ENCODE measurements around the gene NAALADL2.

NAALADL2 gene

DNA sequence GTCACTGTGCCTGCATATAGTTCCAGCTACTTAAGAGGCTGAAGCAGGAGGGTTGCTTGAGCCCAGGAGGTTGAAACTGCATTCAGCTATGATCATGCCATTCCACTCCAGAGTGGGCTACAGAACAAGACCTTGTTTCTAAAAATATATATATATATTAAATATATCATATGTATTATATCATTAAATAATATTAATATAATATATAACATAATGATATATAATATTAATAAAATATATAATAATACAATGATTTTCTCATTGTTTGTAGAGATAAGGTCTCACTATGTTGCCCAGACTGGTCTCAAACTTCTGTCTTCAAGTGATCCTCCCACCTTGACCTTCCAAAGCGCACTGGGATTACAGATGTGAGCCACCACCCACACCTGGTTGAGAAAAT is 101.8 kb downstream of the NAALADL2 start:
- no peaks in the 10 kb centered on the region for H3K4me1 ChIP-seq (ENCODE audit: control extremely low read depth in 1 of 4, control insufficient read depth in 4 of 4, insufficient read depth in 4 of 4, low read length in 3 of 4)
- WGBS (ENCODE audit: insufficient coverage), result no CpG with 5 or more reads among the region's 1 CpG
- H3K9me3 ChIP-seq (ENCODE audit: control extremely low read depth in 1 of 5, control insufficient read depth in 4 of 5, insufficient read depth in 2 of 5, low read depth in 1 of 5, low read length in 4 of 5), result no peaks in the 10 kb centered on the region
- H3K4me3 ChIP-seq (ENCODE audit: control insufficient read depth in 1 of 7, extremely low read depth in 1 of 7, insufficient read depth in 4 of 7, low read depth in 2 of 7, low read length in 6 of 7), result no peak overlapping the region
- ChIA-PET CTCF (no interaction called here), POLR2A (no interaction called here)
- no peaks in the 10 kb centered on the region for H3K27me3 ChIP-seq (replicated peaks in 2 of 5; ENCODE audit: control insufficient read depth in 4 of 5, insufficient read depth in 5 of 5, low read length in 4 of 5)
- no peak overlapping the region for H3K27ac ChIP-seq (ENCODE audit: insufficient read depth in 1 of 2, low read depth in 1 of 2, low read length in 2 of 2, poor library complexity in 1 of 2, severe bottlenecking in 2 of 2)
- H3K36me3 ChIP-seq (ENCODE audit: control insufficient read depth in 4 of 4, insufficient read depth in 4 of 4, low read length in 3 of 4), result no peaks in the 10 kb centered on the region
- DNase-seq, result no peak

DNA sequence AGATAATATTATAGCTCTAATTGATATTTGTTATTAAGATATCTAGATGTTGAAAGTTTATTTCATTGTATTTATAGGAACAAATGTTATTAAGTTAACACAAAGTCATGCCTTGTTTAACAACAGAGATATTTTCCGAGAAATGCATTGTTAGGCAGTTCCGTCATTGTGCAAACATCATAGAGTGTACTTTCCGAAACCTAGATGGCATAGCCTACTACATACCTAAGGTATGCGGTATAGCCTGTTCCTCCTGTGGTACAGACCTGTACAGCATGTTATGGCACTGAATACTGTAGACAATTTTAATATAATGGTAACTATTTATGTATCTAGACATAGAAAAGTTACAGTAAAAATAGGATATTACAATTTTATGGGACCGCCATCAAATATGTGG is 114.3 kb downstream of the NAALADL2 start:
- Histone ChIP-seq H3K36me3 (ENCODE audit: control insufficient read depth in 4 of 4, insufficient read depth in 4 of 4, low read length in 3 of 4) (no peaks in the 10 kb centered on the region), H3K4me3 (ENCODE audit: control insufficient read depth in 1 of 7, extremely low read depth in 1 of 7, insufficient read depth in 4 of 7, low read depth in 2 of 7, low read length in 6 of 7) (no peak overlapping the region), H3K27me3 (replicated peaks in 2 of 5; ENCODE audit: control insufficient read depth in 4 of 5, insufficient read depth in 5 of 5, low read length in 4 of 5) (no peaks in the 10 kb centered on the region), H3K9me3 (ENCODE audit: control extremely low read depth in 1 of 5, control insufficient read depth in 4 of 5, insufficient read depth in 2 of 5, low read depth in 1 of 5, low read length in 4 of 5) (peaks cover 0 to 2% (median 0%) of the 10 kb centered on the region in 5 experiments), H3K4me1 (ENCODE audit: control extremely low read depth in 1 of 4, control insufficient read depth in 4 of 4, insufficient read depth in 4 of 4, low read length in 3 of 4) (no peaks in the 10 kb centered on the region), H3K27ac (ENCODE audit: insufficient read depth in 1 of 2, low read depth in 1 of 2, low read length in 2 of 2, poor library complexity in 1 of 2, severe bottlenecking in 2 of 2) (no peak overlapping the region)
- no peak for DNase-seq
- WGBS (ENCODE audit: insufficient coverage), result 93% methylated on average over 3 of the region's 5 CpGs
- POLR2A ChIA-PET, result no interaction called here
- CTCF ChIA-PET, result no interaction called here

DNA sequence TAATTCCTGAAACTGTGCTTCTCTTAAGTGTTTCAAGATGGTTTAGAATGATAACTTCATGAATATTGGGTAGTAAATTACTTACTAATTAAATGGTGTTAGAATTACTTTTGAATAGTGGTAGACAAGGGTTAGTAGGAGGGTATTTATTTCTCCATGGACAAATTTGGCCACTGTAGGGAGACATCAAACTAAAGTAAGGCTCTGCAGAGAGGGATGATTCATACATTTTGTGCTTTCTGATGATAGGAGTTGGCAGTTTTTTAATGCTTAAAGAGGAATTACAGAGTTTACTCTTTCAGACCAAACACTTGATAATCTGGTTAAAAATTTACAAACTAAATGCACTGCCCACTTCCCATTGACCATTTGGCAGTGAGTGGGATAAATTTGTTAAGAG is 127.6 kb downstream of the NAALADL2 start:
- Histone ChIP-seq H3K27ac (ENCODE audit: insufficient read depth in 1 of 2, low read depth in 1 of 2, low read length in 2 of 2, poor library complexity in 1 of 2, severe bottlenecking in 2 of 2) (no peak overlapping the region), H3K36me3 (ENCODE audit: control insufficient read depth in 4 of 4, insufficient read depth in 4 of 4, low read length in 3 of 4) (no peaks in the 10 kb centered on the region), H3K4me1 (ENCODE audit: control extremely low read depth in 1 of 4, control insufficient read depth in 4 of 4, insufficient read depth in 4 of 4, low read length in 3 of 4) (no peaks in the 10 kb centered on the region), H3K27me3 (replicated peaks in 2 of 5; ENCODE audit: control insufficient read depth in 4 of 5, insufficient read depth in 5 of 5, low read length in 4 of 5) (no peaks in the 10 kb centered on the region), H3K4me3 (ENCODE audit: control insufficient read depth in 1 of 7, extremely low read depth in 1 of 7, insufficient read depth in 4 of 7, low read depth in 2 of 7, low read length in 6 of 7) (no peak overlapping the region), H3K9me3 (ENCODE audit: control extremely low read depth in 1 of 5, control insufficient read depth in 4 of 5, insufficient read depth in 2 of 5, low read depth in 1 of 5, low read length in 4 of 5) (no peaks in the 10 kb centered on the region)
- ChIA-PET POLR2A (no interaction called here), CTCF (no interaction called here)
- DNase-seq, result no peak

DNA sequence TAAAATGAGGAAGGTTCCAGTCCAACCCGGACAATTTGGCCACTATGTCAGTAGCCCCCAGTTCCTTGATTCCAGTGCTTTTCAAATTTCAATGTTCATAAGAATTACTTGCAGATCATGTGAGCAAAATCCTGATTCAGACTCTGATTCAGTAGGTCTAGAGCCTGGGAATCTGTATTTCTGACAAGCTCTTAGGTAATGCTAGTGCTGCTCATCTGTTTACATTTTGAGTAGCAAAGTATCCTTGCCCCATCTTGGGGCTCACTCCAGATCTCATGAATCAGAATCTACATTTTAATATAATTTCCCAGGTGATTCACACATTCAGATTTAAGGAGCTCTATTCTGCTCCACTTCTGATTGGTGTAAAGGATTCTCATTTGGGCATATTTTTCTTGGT is 142.0 kb downstream of the NAALADL2 start:
- Histone ChIP-seq H3K36me3 (ENCODE audit: control insufficient read depth in 4 of 4, insufficient read depth in 4 of 4, low read length in 3 of 4) (no peaks in the 10 kb centered on the region), H3K27me3 (replicated peaks in 2 of 5; ENCODE audit: control insufficient read depth in 4 of 5, insufficient read depth in 5 of 5, low read length in 4 of 5) (no peaks in the 10 kb centered on the region), H3K4me1 (ENCODE audit: control extremely low read depth in 1 of 4, control insufficient read depth in 4 of 4, insufficient read depth in 4 of 4, low read length in 3 of 4) (no peaks in the 10 kb centered on the region), H3K27ac (ENCODE audit: insufficient read depth in 1 of 2, low read depth in 1 of 2, low read length in 2 of 2, poor library complexity in 1 of 2, severe bottlenecking in 2 of 2) (no peak overlapping the region), H3K9me3 (ENCODE audit: control extremely low read depth in 1 of 5, control insufficient read depth in 4 of 5, insufficient read depth in 2 of 5, low read depth in 1 of 5, low read length in 4 of 5) (no peaks in the 10 kb centered on the region), H3K4me3 (ENCODE audit: control insufficient read depth in 1 of 7, extremely low read depth in 1 of 7, insufficient read depth in 4 of 7, low read depth in 2 of 7, low read length in 6 of 7) (no peak overlapping the region)
- no peak for DNase-seq
- POLR2A ChIA-PET, result no interaction called here
- 100% methylated on average over 1 of the region's 1 CpG for WGBS (ENCODE audit: insufficient coverage)
- CTCF ChIA-PET, result no interaction called here

DNA sequence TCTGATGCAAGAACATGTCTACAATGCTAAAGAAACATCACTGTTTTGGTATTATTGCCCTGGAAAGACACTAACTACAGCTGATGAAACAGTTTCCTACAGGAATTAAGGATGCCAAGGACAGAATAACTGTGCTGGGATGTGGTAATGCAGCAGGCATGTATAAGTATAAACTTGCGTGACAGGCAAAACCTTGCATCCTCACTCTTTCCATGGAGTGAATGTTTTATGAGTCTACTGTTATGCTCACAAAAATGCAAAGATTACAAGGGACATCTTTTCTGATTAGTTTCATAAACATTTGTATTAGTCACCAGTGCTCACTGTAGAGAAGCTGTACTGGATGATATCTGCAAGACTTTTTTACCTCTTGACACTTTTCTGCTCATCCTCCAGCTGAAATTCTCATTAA is 143.6 kb downstream of the NAALADL2 start:
- DNase-seq, result no peak
- H3K9me3 ChIP-seq (ENCODE audit: control extremely low read depth in 1 of 5, control insufficient read depth in 4 of 5, insufficient read depth in 2 of 5, low read depth in 1 of 5, low read length in 4 of 5), result no peaks in the 10 kb centered on the region
- WGBS (ENCODE audit: insufficient coverage), result no CpG with 5 or more reads among the region's 1 CpG
- H3K27ac ChIP-seq (ENCODE audit: insufficient read depth in 1 of 2, low read depth in 1 of 2, low read length in 2 of 2, poor library complexity in 1 of 2, severe bottlenecking in 2 of 2), result no peak overlapping the region
- H3K4me1 ChIP-seq (ENCODE audit: control extremely low read depth in 1 of 4, control insufficient read depth in 4 of 4, insufficient read depth in 4 of 4, low read length in 3 of 4), result no peaks in the 10 kb centered on the region
- H3K36me3 ChIP-seq (ENCODE audit: control insufficient read depth in 4 of 4, insufficient read depth in 4 of 4, low read length in 3 of 4), result no peaks in the 10 kb centered on the region
- ChIA-PET CTCF (no interaction called here), POLR2A (no interaction called here)
- no peak overlapping the region for H3K4me3 ChIP-seq (ENCODE audit: control insufficient read depth in 1 of 7, extremely low read depth in 1 of 7, insufficient read depth in 4 of 7, low read depth in 2 of 7, low read length in 6 of 7)
- H3K27me3 ChIP-seq (replicated peaks in 2 of 5; ENCODE audit: control insufficient read depth in 4 of 5, insufficient read depth in 5 of 5, low read length in 4 of 5), result no peaks in the 10 kb centered on the region

DNA sequence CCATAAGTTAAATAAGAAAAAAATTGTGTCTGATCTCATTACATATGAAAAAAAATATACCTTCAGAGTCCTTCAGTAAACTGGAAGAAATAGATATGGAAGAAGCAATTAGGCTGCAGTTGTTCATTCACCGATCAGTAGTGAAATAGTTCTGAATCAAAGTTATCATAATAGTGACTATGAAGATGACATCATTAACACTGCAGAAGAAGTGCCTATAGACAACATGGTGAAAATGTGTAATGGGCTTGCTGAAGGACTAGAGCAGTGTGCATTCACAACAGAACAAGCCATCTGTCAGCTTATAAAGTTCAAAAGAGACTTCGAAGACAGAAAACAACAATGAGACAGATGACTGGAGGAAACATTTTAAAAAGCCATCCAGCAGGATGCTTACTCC is 144.5 kb downstream of the NAALADL2 start:
- ChIA-PET CTCF (no interaction called here), POLR2A (no interaction called here)
- H3K4me3 ChIP-seq (ENCODE audit: control insufficient read depth in 1 of 7, extremely low read depth in 1 of 7, insufficient read depth in 4 of 7, low read depth in 2 of 7, low read length in 6 of 7), result no peak overlapping the region
- H3K27ac ChIP-seq (ENCODE audit: insufficient read depth in 1 of 2, low read depth in 1 of 2, low read length in 2 of 2, poor library complexity in 1 of 2, severe bottlenecking in 2 of 2), result no peak overlapping the region
- no peaks in the 10 kb centered on the region for H3K4me1 ChIP-seq (ENCODE audit: control extremely low read depth in 1 of 4, control insufficient read depth in 4 of 4, insufficient read depth in 4 of 4, low read length in 3 of 4)
- no peak for DNase-seq
- H3K9me3 ChIP-seq (ENCODE audit: control extremely low read depth in 1 of 5, control insufficient read depth in 4 of 5, insufficient read depth in 2 of 5, low read depth in 1 of 5, low read length in 4 of 5), result no peaks in the 10 kb centered on the region
- WGBS (ENCODE audit: insufficient coverage), result 100% methylated on average over 1 of the region's 2 CpGs
- no peaks in the 10 kb centered on the region for H3K27me3 ChIP-seq (replicated peaks in 2 of 5; ENCODE audit: control insufficient read depth in 4 of 5, insufficient read depth in 5 of 5, low read length in 4 of 5)
- no peaks in the 10 kb centered on the region for H3K36me3 ChIP-seq (ENCODE audit: control insufficient read depth in 4 of 4, insufficient read depth in 4 of 4, low read length in 3 of 4)

DNA sequence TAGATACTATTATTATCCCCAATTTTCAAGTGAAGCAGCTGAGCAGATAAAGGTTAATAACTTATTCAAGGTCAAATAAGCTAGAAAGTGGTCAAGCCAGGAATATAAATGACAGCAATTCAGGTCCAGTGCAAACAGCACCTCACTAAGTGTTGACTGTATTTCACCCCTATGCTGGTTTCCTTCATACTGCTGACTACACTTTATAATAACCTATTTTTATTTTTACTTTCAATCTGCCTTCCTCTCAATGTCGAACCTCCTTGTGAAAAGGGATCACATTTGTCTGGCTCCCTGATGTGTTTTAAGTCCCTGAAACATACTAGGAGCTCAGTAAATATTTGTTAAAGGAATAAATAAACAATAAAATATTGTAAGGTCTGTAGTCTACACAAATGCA is 146.1 kb downstream of the NAALADL2 start:
- Histone ChIP-seq H3K9me3 (ENCODE audit: control extremely low read depth in 1 of 5, control insufficient read depth in 4 of 5, insufficient read depth in 2 of 5, low read depth in 1 of 5, low read length in 4 of 5) (no peaks in the 10 kb centered on the region), H3K27me3 (replicated peaks in 2 of 5; ENCODE audit: control insufficient read depth in 4 of 5, insufficient read depth in 5 of 5, low read length in 4 of 5) (no peaks in the 10 kb centered on the region), H3K36me3 (ENCODE audit: control insufficient read depth in 4 of 4, insufficient read depth in 4 of 4, low read length in 3 of 4) (no peaks in the 10 kb centered on the region), H3K4me3 (ENCODE audit: control insufficient read depth in 1 of 7, extremely low read depth in 1 of 7, insufficient read depth in 4 of 7, low read depth in 2 of 7, low read length in 6 of 7) (no peak overlapping the region), H3K27ac (ENCODE audit: insufficient read depth in 1 of 2, low read depth in 1 of 2, low read length in 2 of 2, poor library complexity in 1 of 2, severe bottlenecking in 2 of 2) (no peak overlapping the region), H3K4me1 (ENCODE audit: control extremely low read depth in 1 of 4, control insufficient read depth in 4 of 4, insufficient read depth in 4 of 4, low read length in 3 of 4) (no peaks in the 10 kb centered on the region)
- WGBS (ENCODE audit: insufficient coverage), result no CpG with 5 or more reads among the region's 1 CpG
- no peak for DNase-seq
- ChIA-PET CTCF (no interaction called here), POLR2A (no interaction called here)

DNA sequence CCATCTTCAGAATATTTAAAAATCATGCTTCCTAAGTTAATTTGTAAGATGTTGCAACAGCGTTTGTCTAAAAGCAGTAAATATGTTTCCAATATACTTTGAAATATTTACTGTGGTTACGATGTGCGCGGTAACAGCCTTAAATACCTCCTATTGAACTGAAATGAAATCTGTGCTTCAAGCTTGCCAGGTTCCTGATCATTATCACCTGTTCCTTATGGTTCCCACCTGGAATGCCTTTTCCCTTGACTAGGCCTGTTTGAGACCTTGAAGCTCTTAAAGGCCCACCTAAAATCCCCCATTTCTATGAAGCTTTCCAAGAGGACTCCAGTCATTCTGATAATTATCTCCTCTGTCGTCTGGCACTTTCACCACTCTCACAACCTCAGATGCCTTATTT is 146.7 kb downstream of the NAALADL2 start:
- ChIA-PET POLR2A (no interaction called here), CTCF (no interaction called here)
- no peak for DNase-seq
- H3K4me3 ChIP-seq (ENCODE audit: control insufficient read depth in 1 of 7, extremely low read depth in 1 of 7, insufficient read depth in 4 of 7, low read depth in 2 of 7, low read length in 6 of 7), result no peak overlapping the region
- no peaks in the 10 kb centered on the region for H3K27me3 ChIP-seq (replicated peaks in 2 of 5; ENCODE audit: control insufficient read depth in 4 of 5, insufficient read depth in 5 of 5, low read length in 4 of 5)
- no peaks in the 10 kb centered on the region for H3K36me3 ChIP-seq (ENCODE audit: control insufficient read depth in 4 of 4, insufficient read depth in 4 of 4, low read length in 3 of 4)
- H3K9me3 ChIP-seq (ENCODE audit: control extremely low read depth in 1 of 5, control insufficient read depth in 4 of 5, insufficient read depth in 2 of 5, low read depth in 1 of 5, low read length in 4 of 5), result no peaks in the 10 kb centered on the region
- no peak overlapping the region for H3K27ac ChIP-seq (ENCODE audit: insufficient read depth in 1 of 2, low read depth in 1 of 2, low read length in 2 of 2, poor library complexity in 1 of 2, severe bottlenecking in 2 of 2)
- WGBS (ENCODE audit: insufficient coverage), result no CpG with 5 or more reads among the region's 5 CpGs
- H3K4me1 ChIP-seq (ENCODE audit: control extremely low read depth in 1 of 4, control insufficient read depth in 4 of 4, insufficient read depth in 4 of 4, low read length in 3 of 4), result no peaks in the 10 kb centered on the region

Data from common myeloid progenitor, CD34-positive (primary cell).